Neural crest cell (in vitro differentiated cells): ENCODE data around the gene TMEM219. TPM values are rescaled to one million over a fixed set of nuclear protein-coding genes. Genes with fewer than 3 reads are reported as not detected.

Experiments
- DNase-seq: peaks from one replicate; pipeline ENCODE4 v3.0.0; 2021; ENCODE audit warnings: low read depth, mixed read lengths, low spot score
- H3K27ac Mint-ChIP-seq: one replicate; pipeline ENCODE4 v1.8.0; 2021; ENCODE audit warnings: mild to moderate bottlenecking, mixed read lengths; ENCODE audit not compliant: unreplicated experiment
- H3K27me3 Mint-ChIP-seq: 2 replicates; pipeline ENCODE4 v1.8.0; 2021; ENCODE audit warnings: low read depth, mild to moderate bottlenecking, mixed read lengths
- H3K36me3 Mint-ChIP-seq: 2 replicates; pipeline ENCODE4 v1.8.0; 2021; ENCODE audit warnings: low read depth, mild to moderate bottlenecking, mixed read lengths
- H3K4me1 Mint-ChIP-seq: 2 replicates; pipeline ENCODE4 v1.8.0; 2021; ENCODE audit warnings: mixed read lengths
- H3K4me3 Mint-ChIP-seq: one replicate; pipeline ENCODE4 v1.8.0; 2021; ENCODE audit warnings: mild to moderate bottlenecking, mixed read lengths
- H3K9me3 Mint-ChIP-seq: 2 replicates; pipeline ENCODE4 v1.8.0; 2021; ENCODE audit warnings: mixed read lengths
- total RNA-seq: library from RNA; stranded (reverse); gene quantifications from 2 replicates; pipeline ENCODE4 v1.2.1, GENCODE V29; 2021
- TF ChIP-seq, protein P1 (sequence below): fragments of 200-600 bp; sonication (generic); conservative IDR thresholded peaks from 2 replicates; pipeline ENCODE4 v1.5.0; 2021; ENCODE audit warnings: antibody characterized with exemption, mild to moderate bottlenecking

Gene TMEM219
- total RNA-seq, 1 donor from 2014 or later: 74.0 TPM

DNA sequence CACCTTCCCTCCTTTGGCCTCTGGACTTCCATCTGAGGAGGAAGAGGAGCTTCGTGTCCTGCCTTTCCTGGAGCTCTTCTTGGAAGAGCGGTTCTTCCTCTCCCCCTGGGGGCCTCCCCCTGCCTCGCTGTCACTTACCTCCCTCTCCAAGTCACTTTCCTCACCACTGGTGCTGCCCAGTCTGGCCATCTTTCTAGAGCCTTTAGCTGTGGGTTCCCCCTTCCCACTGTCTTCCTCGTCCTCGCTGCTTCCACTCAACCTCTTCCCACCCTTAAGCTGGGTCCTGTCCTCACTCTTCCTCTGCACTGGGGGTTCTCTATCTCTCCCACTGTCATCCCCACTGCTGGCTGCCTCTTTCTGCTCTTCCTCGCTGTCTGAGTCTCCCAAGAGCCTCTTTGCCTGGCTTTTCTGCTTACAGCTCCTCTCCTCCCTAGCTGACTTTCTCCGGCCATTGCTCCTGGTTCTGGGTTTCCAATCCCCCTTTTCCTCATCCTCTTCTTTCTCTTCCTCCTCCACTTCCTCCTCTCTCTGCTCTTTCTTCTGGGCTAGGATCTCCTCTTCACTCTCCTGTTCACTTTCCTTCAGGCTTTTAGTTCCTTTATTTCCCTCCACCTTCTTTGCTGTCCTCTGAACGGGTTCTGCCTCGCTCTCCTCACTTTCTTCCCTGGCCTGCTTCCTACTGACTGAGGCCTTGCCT lies 32.2 kb downstream of the TMEM219 start:
- TF ChIP-seq, protein P1, sequence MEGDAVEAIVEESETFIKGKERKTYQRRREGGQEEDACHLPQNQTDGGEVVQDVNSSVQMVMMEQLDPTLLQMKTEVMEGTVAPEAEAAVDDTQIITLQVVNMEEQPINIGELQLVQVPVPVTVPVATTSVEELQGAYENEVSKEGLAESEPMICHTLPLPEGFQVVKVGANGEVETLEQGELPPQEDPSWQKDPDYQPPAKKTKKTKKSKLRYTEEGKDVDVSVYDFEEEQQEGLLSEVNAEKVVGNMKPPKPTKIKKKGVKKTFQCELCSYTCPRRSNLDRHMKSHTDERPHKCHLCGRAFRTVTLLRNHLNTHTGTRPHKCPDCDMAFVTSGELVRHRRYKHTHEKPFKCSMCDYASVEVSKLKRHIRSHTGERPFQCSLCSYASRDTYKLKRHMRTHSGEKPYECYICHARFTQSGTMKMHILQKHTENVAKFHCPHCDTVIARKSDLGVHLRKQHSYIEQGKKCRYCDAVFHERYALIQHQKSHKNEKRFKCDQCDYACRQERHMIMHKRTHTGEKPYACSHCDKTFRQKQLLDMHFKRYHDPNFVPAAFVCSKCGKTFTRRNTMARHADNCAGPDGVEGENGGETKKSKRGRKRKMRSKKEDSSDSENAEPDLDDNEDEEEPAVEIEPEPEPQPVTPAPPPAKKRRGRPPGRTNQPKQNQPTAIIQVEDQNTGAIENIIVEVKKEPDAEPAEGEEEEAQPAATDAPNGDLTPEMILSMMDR: no peak
- DNase-seq: no peak
- H3K4me1 Mint-ChIP-seq: peaks cover 35% of the 10 kb centered on the region
- peaks cover 3% of the 10 kb centered on the region for H3K27me3 Mint-ChIP-seq
- H3K4me3 Mint-ChIP-seq: peak overlapping the region; percentile 97
- H3K27ac Mint-ChIP-seq: peak overlapping the region; percentile 64
- H3K36me3 Mint-ChIP-seq: peaks cover 8% of the 10 kb centered on the region
- H3K9me3 Mint-ChIP-seq: no peaks in the 10 kb centered on the region

DNA sequence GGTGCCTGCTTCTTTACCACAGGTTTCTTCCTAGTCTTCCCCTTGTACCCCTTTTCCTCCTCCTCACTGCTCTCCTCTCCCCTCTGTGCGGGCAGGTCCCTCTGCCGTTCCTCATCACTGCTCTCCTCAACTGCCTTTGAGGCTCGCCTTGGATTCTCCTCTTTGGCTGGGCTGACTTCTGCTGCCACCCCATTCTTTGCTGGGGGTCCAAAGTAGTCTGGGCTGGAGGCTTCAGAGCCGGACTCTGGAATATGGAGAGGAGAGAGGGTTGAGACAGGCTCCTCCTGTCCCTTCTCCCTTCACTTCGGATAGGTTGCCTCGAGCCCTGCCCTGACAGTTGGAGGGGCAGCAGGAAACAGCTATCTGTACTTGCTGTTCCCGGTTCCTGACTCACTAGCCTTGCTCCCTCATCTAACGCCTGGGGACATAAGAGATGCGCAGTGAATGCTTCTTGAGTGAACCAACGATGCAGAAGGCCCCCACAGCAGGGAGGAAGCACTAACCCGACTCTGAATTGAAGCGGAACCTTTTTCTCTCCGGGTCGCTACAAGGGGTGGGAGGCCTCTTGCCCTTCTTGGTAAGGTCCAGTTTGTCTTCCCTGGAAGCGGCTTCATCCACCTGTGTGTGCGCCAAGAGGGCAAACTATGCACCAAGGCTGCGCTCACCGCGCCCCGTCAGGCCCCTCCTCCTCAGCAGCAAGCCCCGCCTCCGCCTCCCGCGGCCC lies 32.9 kb downstream of the TMEM219 start:
- Mint-ChIP-seq H3K27me3 (peaks cover 3% of the 10 kb centered on the region), H3K27ac (peak overlapping the region; percentile 99), H3K9me3 (no peaks in the 10 kb centered on the region), H3K4me1 (peaks cover 33% of the 10 kb centered on the region), H3K36me3 (peaks cover 11% of the 10 kb centered on the region), H3K4me3 (peak overlapping the region; percentile 97)
- TF ChIP-seq, protein P1: no peak
- DNase-seq: no peak

DNA sequence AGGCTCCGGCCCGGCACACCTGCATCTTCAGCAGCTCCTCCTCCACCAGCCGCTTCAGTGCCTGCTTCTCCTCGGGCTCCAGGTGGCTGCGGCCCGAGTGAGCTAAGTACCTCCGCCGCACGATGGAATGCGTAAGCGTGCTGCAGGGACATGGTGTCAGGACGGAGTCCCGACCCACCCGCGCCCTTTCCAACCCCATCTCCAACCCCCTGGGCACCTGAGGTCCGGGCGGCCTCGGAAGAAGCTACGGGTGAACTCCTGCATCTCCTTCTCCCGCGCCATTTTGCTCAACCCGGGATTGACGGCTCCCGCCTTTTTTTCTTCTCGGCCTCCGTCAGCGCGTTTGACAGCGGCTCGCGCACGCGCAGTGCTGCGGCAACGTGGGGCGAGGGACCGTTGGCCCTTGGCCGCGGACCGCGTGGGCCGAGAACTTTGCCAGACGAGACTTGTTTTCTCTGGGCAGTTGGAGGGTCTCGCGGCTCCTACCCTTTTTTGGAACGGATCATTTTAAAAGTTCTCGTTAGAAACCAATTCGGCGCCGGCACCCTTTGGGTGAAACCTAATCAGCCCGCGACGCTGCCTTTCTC lies 33.5 kb downstream of the TMEM219 start, which contains the start of gene HIRIP3:
TSS of gene HIRIP3 (minus strand) at position 294 of the 587 bp plus-strand sequence. CDS start at position 282, 12 bp downstream.
- TF ChIP-seq, protein P1: no peak
- H3K9me3 Mint-ChIP-seq: no peaks in the 10 kb centered on the region
- peak within 1 kb of the TSS; percentile 97 for H3K4me3 Mint-ChIP-seq
- peaks cover 11% of the 10 kb centered on the region for H3K36me3 Mint-ChIP-seq
- peak; percentile 80 for DNase-seq
- peaks cover 3% of the 10 kb centered on the region for H3K27me3 Mint-ChIP-seq
- peak within 1 kb of the TSS; percentile 99 for H3K27ac Mint-ChIP-seq
- H3K4me1 Mint-ChIP-seq: peaks cover 33% of the 10 kb centered on the region

DNA sequence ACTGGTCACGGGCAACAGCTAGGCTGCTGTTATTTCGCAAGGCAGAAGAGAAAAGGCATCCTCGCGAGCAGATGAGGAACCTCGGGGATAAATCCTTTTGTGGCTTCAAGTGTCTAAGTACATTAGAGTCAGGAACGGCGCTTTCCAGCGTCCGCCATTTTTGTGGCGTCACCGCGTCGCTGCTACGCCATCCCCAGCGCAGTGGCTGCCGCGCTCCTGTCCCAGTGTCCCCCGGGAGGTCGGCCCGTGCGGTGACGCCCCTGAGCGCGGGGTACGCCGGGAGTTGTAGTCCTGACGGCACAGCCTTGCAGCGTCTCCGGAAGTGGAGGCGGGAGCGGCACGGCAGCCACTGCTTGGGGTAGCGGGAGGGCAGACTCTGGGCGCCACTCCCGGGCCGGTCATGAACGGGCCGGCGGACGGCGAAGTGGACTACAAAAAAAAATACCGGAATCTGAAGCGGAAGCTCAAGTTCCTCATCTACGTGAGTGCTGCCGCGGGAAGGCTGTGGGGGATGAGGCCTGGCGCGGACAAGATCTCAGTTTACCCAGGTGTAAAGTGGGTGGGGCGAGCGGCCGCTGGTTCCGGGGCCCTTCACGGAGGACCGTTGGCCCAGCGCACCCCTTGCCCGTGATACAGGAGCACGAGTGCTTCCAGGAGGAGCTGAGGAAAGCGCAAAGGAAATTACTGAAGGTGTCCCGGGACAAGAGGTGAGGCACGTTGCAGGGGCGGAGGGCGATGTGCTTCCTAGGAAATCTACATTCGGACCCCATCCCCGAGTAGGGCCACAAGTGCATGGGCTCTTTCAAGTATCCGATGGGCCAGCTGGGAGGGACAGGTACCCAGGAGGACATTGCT lies 34.3 kb downstream of the TMEM219 start, which contains the start of gene INO80E:
TSS of gene INO80E (plus strand) at position 331 of the 855 bp plus-strand sequence. CDS start at position 401, 70 bp downstream.
- peaks cover 33% of the 10 kb centered on the region for H3K4me1 Mint-ChIP-seq
- peaks cover 11% of the 10 kb centered on the region for H3K36me3 Mint-ChIP-seq
- H3K4me3 Mint-ChIP-seq: peak within 1 kb of the TSS; percentile 97
- DNase-seq: peak; percentile 97
- peak within 1 kb of the TSS; percentile 99 for H3K27ac Mint-ChIP-seq
- TF ChIP-seq, protein P1: no peak
- no peaks in the 10 kb centered on the region for H3K9me3 Mint-ChIP-seq
- H3K27me3 Mint-ChIP-seq: peaks cover 3% of the 10 kb centered on the region

DNA sequence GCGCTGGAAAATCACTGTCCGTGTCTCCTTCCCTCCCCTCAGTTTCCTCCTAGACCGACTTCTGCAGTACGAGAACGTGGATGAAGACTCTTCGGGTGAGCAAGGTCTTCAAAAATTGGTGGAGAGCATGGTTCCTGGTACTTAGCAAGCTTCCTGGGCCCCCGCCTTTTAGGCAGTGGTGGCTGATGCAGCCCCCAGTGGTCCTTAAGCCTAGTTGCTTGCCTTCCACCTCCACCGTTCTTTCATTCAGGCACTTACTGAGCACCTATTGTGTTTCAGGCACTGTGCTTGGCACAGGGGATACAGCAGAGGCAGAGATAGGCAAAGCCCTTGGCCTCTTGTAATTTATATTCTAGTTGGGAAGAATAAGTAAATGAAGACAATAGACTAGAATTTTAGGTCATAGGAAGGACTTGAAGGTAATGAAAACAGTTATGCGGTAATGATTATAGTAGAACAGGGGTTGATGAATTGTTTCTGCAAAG lies 34.9 kb downstream of the TMEM219 start:
- no peak for DNase-seq
- Mint-ChIP-seq H3K4me1 (peaks cover 33% of the 10 kb centered on the region), H3K27me3 (peaks cover 3% of the 10 kb centered on the region), H3K36me3 (peaks cover 11% of the 10 kb centered on the region), H3K9me3 (no peaks in the 10 kb centered on the region), H3K4me3 (peak overlapping the region; percentile 97), H3K27ac (peak overlapping the region; percentile 99)
- TF ChIP-seq, protein P1: no peak
